ENCODE data around the gene MED13L.

MED13L gene

GRCh38 chr12:116126610-116127009 lies 150.9 kb downstream of the MED13L start:
- TF ChIP-seq CTCF (IDR thresholded peaks at IDR 0.05): no peak

GRCh38 chr12:116125956-116126566 lies 151.4 kb downstream of the MED13L start:
- TF ChIP-seq CTCF (IDR thresholded peaks at IDR 0.05): no peak

- TF ChIP-seq CTCF (IDR thresholded peaks at IDR 0.05): no peak
Observed at GRCh38 chr12:116125084-116125483, 152.4 kb downstream of the MED13L start.

GRCh38 chr12:116123451-116124258 lies 153.8 kb downstream of the MED13L start:
- TF ChIP-seq CTCF (IDR thresholded peaks at IDR 0.05): no peak

- TF ChIP-seq CTCF (IDR thresholded peaks at IDR 0.05): no peak
Observed at GRCh38 chr12:116122628-116123027, 154.9 kb downstream of the MED13L start.

GRCh38 chr12:116121453-116121871 lies 156.0 kb downstream of the MED13L start:
- no peak for TF ChIP-seq CTCF (IDR thresholded peaks at IDR 0.05)

- TF ChIP-seq CTCF (IDR thresholded peaks at IDR 0.05): no peak
Observed at GRCh38 chr12:116116650-116117424, 160.7 kb downstream of the MED13L start.
